ENCODE data around the gene THAP11. TPM values are rescaled to one million over a fixed set of nuclear protein-coding genes. Genes with fewer than 3 reads are reported as not detected.

The THAP11 gene
- polyA plus RNA-seq, 1 donor from 2014 or later: 42.6 TPM

DNA sequence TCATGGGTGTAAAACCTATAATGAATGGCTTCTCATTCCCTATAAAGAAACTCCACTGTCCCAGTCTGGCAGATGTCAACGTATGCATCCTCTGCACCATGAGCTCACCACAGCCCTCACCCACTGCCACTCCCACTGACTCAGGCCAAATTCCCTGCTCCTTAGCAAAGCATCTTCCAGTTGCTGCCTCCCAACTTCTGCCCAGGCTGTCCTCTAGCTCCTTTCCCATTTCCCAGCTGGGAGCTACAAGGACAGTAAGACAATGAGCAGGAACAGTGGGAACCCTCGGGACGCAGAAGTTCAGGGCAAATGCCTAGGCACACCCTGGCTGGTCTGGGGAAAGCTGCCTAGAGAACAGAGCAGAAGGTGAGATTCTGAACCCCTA lies 9.1 kb upstream of the THAP11 start:
- peak overlapping the region; percentile 82 for H3K4me2 ChIP-seq (ENCODE audit: low read length)
- H3K9me3 ChIP-seq (ENCODE audit: low read length): no peaks in the 10 kb centered on the region
- H3K9ac ChIP-seq (ENCODE audit: low read length): peak overlapping the region; percentile 72
- H3K9me2 ChIP-seq (ENCODE audit: insufficient read depth, low read length): no peaks in the 10 kb centered on the region
- no peaks in the 10 kb centered on the region for H4K20me1 ChIP-seq (ENCODE audit: insufficient read depth)
- peaks cover 8% of the 10 kb centered on the region for H3K79me2 ChIP-seq (replicated peaks; ENCODE audit: insufficient read depth, low read length)
- no peak for TF ChIP-seq MXI1 (conservative IDR thresholded peaks at IDR 0.05; ENCODE audit: poor library complexity, severe bottlenecking)
- TF ChIP-seq TAF1 (IDR thresholded peaks at IDR 0.05; ENCODE audit: low read depth): no peak
- no peak for TF ChIP-seq SMC3 (conservative IDR thresholded peaks at IDR 0.05; ENCODE audit: poor library complexity)
- TF ChIP-seq POLR2AphosphoS5 (IDR thresholded peaks at IDR 0.05): no peak
- H3K27me3 ChIP-seq (ENCODE audit: insufficient read depth, low read depth, low read length): no peaks in the 10 kb centered on the region
- H3K36me3 ChIP-seq (ENCODE audit: insufficient read depth, low read length): no peaks in the 10 kb centered on the region
- no peak overlapping the region for H3K27ac ChIP-seq (ENCODE audit: low read length)
- H2AFZ ChIP-seq (ENCODE audit: low read depth, low read length): no peak overlapping the region
- H3F3A ChIP-seq (ENCODE audit: insufficient read depth, low read length, poor library complexity, severe bottlenecking): no peaks in the 10 kb centered on the region
- peak overlapping the region; percentile 90 for H3K4me3 ChIP-seq (ENCODE audit: low read length)

DNA sequence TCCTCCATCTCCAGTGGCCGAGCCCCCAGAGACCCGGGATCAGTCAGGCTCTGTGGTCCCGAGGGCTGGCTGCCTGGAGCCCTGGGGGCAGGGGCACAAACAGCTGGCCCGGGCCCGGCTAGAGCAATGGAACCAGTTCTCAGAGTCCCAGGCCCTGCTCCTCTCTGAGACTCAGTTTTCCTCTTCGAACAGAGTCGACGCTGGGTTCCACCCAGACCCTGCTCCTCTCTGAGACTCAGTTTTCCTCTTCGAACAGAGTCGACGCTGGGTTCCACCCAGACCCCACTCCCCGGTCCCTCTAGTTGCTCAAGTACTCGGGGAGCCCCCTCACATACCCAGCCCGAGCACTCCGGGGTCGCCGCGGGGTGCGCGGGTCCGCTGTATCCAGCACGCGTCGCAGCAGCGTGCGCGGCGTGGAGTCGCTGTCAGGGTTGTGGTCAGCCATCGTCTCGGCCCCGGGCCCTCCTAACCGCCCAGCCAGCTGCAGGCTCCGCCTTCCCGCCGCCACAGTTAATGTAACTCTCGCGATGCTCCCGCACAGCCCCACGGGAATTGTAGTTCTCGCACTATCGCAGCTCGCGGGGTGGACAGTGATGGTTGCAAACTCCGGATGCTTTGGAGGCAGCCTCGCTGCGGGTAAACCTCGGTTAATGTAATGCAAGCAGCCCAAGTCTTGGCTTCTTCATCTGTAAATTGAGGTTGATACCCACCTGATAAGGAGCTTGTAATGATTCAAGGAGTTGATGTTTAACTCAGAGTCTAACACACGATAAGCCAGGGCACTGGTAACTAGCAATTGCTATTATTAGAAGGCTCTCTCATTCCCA lies 8.5 kb upstream of the THAP11 start:
- Histone ChIP-seq H3K27me3 (ENCODE audit: insufficient read depth, low read depth, low read length) (no peaks in the 10 kb centered on the region), H3F3A (ENCODE audit: insufficient read depth, low read length, poor library complexity, severe bottlenecking) (no peaks in the 10 kb centered on the region), H4K20me1 (ENCODE audit: insufficient read depth) (no peaks in the 10 kb centered on the region), H3K36me3 (ENCODE audit: insufficient read depth, low read length) (no peaks in the 10 kb centered on the region), H3K4me2 (ENCODE audit: low read length) (peak overlapping the region; percentile 96), H3K4me3 (ENCODE audit: low read length) (peak overlapping the region; percentile 90), H3K27ac (ENCODE audit: low read length) (peak overlapping the region; percentile 24), H3K9me2 (ENCODE audit: insufficient read depth, low read length) (no peaks in the 10 kb centered on the region), H3K9ac (ENCODE audit: low read length) (peak overlapping the region; percentile 72), H3K9me3 (ENCODE audit: low read length) (no peaks in the 10 kb centered on the region), H3K79me2 (replicated peaks; ENCODE audit: insufficient read depth, low read length) (peaks cover 8% of the 10 kb centered on the region), H2AFZ (ENCODE audit: low read depth, low read length) (peak overlapping the region; percentile 62)
- TF ChIP-seq, protein P1, sequence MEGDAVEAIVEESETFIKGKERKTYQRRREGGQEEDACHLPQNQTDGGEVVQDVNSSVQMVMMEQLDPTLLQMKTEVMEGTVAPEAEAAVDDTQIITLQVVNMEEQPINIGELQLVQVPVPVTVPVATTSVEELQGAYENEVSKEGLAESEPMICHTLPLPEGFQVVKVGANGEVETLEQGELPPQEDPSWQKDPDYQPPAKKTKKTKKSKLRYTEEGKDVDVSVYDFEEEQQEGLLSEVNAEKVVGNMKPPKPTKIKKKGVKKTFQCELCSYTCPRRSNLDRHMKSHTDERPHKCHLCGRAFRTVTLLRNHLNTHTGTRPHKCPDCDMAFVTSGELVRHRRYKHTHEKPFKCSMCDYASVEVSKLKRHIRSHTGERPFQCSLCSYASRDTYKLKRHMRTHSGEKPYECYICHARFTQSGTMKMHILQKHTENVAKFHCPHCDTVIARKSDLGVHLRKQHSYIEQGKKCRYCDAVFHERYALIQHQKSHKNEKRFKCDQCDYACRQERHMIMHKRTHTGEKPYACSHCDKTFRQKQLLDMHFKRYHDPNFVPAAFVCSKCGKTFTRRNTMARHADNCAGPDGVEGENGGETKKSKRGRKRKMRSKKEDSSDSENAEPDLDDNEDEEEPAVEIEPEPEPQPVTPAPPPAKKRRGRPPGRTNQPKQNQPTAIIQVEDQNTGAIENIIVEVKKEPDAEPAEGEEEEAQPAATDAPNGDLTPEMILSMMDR (IDR thresholded peaks at IDR 0.05; ENCODE audit: poor library complexity, severe bottlenecking): peak; percentile 9
- TF ChIP-seq SMC3 (conservative IDR thresholded peaks at IDR 0.05; ENCODE audit: poor library complexity): peak; percentile 56
- peak; percentile 76 for TF ChIP-seq POLR2AphosphoS5 (IDR thresholded peaks at IDR 0.05)
- peak; percentile 97 for TF ChIP-seq MXI1 (conservative IDR thresholded peaks at IDR 0.05; ENCODE audit: poor library complexity, severe bottlenecking)
- TF ChIP-seq, protein P2, sequence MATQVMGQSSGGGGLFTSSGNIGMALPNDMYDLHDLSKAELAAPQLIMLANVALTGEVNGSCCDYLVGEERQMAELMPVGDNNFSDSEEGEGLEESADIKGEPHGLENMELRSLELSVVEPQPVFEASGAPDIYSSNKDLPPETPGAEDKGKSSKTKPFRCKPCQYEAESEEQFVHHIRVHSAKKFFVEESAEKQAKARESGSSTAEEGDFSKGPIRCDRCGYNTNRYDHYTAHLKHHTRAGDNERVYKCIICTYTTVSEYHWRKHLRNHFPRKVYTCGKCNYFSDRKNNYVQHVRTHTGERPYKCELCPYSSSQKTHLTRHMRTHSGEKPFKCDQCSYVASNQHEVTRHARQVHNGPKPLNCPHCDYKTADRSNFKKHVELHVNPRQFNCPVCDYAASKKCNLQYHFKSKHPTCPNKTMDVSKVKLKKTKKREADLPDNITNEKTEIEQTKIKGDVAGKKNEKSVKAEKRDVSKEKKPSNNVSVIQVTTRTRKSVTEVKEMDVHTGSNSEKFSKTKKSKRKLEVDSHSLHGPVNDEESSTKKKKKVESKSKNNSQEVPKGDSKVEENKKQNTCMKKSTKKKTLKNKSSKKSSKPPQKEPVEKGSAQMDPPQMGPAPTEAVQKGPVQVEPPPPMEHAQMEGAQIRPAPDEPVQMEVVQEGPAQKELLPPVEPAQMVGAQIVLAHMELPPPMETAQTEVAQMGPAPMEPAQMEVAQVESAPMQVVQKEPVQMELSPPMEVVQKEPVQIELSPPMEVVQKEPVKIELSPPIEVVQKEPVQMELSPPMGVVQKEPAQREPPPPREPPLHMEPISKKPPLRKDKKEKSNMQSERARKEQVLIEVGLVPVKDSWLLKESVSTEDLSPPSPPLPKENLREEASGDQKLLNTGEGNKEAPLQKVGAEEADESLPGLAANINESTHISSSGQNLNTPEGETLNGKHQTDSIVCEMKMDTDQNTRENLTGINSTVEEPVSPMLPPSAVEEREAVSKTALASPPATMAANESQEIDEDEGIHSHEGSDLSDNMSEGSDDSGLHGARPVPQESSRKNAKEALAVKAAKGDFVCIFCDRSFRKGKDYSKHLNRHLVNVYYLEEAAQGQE (IDR thresholded peaks at IDR 0.05; ENCODE audit: borderline replicate concordance): no peak
- peak; percentile 49 for TF ChIP-seq RAD21 (conservative IDR thresholded peaks at IDR 0.05)

DNA sequence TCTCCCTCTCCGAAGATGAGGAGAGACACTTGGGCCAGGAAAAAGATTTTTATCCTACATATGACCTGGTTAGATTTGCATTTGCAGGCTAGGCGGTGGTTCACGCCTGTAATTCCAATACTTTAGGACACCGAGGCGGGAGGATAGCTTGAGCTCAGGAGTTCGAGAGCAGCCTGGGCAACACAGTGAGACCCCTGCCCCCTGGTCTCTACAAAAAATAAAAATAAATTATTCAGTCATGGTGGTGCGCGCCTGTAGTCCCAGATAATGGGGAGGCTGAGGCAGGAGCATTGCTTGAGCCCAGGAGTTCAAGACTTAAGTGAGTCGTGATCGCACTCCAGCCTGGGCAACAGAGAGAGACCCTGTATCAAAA lies 7.9 kb upstream of the THAP11 start:
- Histone ChIP-seq H3K36me3 (ENCODE audit: insufficient read depth, low read length) (no peaks in the 10 kb centered on the region), H3K79me2 (replicated peaks; ENCODE audit: insufficient read depth, low read length) (peaks cover 8% of the 10 kb centered on the region), H3K4me3 (ENCODE audit: low read length) (peak overlapping the region; percentile 90), H3K27ac (ENCODE audit: low read length) (peak overlapping the region; percentile 24), H2AFZ (ENCODE audit: low read depth, low read length) (peak overlapping the region; percentile 62), H3F3A (ENCODE audit: insufficient read depth, low read length, poor library complexity, severe bottlenecking) (no peaks in the 10 kb centered on the region), H3K9me3 (ENCODE audit: low read length) (no peaks in the 10 kb centered on the region), H3K9ac (ENCODE audit: low read length) (peak overlapping the region; percentile 72), H3K27me3 (ENCODE audit: insufficient read depth, low read depth, low read length) (no peaks in the 10 kb centered on the region), H3K9me2 (ENCODE audit: insufficient read depth, low read length) (no peaks in the 10 kb centered on the region), H4K20me1 (ENCODE audit: insufficient read depth) (no peaks in the 10 kb centered on the region), H3K4me2 (ENCODE audit: low read length) (peak overlapping the region; percentile 96)
- TF ChIP-seq TAF1 (IDR thresholded peaks at IDR 0.05; ENCODE audit: low read depth) (no peak), EP300 (conservative IDR thresholded peaks at IDR 0.05; ENCODE audit: poor library complexity, severe bottlenecking) (no peak), EZH2 (IDR thresholded peaks at IDR 0.05; ENCODE audit: borderline replicate concordance, insufficient read depth, low read length, poor library complexity, severe bottlenecking) (no peak), MXI1 (conservative IDR thresholded peaks at IDR 0.05; ENCODE audit: poor library complexity, severe bottlenecking) (no peak), SMC3 (conservative IDR thresholded peaks at IDR 0.05; ENCODE audit: poor library complexity) (no peak)
- TF ChIP-seq, protein P2 (IDR thresholded peaks at IDR 0.05; ENCODE audit: borderline replicate concordance): no peak
- TF ChIP-seq, protein P1 (IDR thresholded peaks at IDR 0.05; ENCODE audit: poor library complexity, severe bottlenecking): no peak

Data from neural cell (in vitro differentiated cells).